ENCODE results near the gene ZP1.

The ZP1 gene

GRCh38 chr11:60912851-60913528, 45.6 kb downstream of the ZP1 start:
- DNase-seq = no peak

DNA sequence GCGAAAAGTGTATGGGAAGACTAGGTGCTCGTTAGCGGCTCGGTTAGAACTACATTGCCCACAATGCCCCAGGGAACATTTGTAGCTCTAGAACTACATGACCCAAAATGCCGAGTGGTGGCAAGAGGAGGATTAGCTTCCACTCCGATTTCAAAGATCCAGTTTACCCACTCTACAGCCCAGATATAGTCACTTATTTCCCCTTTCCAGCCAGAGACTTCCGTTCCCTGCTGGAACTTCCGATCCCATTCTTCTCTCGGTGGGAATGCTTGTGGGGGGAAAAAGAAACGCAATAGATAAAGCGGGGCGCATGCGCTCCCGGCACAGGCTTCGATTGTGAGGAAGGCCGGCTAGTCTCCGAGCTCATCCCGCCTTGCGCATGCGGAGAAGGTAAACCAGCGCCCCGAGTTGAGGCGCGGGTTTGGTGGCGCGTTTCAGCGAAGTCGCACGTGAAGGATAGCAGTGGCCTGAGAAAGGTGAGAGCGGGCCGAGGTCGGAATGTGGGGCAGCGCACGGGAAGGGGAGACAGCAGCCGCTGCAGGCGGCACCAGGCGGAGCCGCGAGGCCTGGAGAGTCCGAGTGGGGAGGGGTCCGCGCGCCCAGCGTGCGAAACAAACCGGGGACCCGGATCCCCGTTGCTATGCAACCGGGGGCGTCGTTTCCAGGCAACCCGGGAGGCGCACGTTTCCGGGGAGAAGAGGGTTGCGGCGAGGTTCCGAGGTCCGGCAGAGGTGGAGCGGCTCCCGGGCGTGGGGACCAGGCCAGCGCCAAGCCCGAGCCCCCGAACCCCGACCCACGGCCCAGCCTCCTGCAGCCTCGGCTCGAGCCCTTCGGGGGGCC, 46.7 kb downstream of the ZP1 start, which contains the start of gene TMEM109:
Gene TMEM109 (plus strand): TSS at position 366 of the 840 bp plus-strand sequence. CDS start 5,536 bp downstream, outside the sequence.
- peak; percentile 92 for DNase-seq

- DNase-seq = no peak
Measured at GRCh38 chr11:60914633-60915247, 47.4 kb downstream of the ZP1 start.

DNA sequence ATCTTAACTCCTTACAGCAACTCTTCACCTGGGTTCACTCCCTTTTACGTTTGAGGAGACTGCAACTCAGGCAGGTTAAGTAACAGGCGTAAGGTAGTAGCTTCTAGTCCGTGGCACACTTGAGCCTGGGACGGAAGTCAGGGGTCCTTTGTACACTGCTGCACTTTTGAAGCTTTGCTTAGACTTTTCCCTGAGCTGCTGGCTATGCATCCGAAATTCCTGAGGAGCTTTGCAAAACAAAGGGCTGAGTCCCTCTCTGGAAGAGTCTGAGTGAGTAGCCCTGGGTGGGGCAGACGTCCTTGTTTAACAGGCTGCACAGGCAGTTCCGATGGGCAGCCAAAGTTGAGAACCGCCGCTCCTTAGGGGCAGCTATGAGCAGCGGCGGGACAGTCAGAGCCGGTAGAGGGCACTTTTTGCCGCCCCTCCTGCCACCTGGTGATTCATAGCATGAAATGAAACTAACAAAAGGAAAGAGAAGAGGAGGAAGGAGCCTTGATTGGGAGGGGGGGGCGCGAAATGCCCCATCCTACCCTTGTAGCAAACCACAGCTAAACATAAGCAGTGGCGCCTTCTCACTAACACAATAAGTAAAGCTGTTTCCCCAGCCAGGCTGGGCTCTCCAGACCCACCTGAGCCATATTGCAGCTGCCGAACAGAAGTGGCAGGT, 48.0 kb downstream of the ZP1 start:
- no peak for DNase-seq

- no peak for DNase-seq
Measured at GRCh38 chr11:60916669-60917206, 49.4 kb downstream of the ZP1 start.

DNA sequence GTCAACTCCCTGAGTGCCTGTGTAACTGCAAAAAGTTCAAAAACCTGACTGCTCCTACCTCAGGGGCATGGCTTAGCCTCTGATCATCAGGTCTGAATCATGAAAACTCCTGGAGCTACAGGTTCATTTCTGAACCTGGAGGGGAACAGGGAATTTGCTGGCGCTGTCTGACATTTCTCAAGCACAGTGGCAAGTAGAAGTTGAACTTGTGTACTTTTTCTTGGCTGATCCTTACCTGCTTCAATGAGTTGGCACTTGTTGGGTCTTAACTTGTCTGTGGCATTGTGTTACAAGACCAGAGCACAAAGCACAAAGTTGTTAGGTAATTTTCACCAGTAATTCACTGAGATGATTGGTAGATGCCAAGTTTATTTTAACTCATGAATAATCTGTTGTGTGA, 49.9 kb downstream of the ZP1 start:
- DNase-seq = no peak

- DNase-seq = no peak
Measured at GRCh38 chr11:60918251-60918938, 51.1 kb downstream of the ZP1 start.

DNA sequence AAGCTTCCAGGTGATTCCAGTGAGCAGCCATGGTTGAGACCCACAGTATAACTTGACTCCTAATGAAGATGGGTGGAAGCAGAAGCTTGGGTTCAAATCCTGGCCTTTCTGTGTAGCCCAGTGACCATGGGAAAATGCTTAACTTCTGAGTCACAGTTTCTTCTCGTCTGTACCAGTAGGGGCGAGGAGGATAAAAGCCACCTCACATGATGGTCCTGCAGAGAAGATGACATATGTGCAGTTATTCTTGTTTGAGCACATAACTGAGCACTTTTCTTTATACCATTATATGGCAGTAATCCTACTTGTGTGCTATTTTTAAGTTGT, 51.6 kb downstream of the ZP1 start:
- no peak for DNase-seq

DNA sequence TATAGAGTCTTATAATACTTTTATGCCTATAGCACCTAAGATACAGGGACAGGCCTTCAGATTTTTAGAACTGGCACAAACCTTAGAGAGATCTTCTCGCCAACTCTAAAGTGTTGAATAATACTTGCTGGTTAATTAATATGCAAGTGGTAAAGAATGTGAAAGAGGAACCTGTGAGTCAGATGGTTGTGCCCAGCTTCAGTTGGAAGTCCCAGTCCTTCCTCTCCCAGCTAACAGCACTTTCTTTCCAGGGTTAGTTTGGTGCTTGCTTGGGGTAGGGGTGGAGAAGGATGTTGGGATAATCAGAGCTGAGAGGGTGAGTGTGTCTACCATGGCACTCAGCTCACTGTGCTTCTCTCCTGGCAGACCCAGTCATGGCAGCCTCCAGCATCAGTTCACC, 52.0 kb downstream of the ZP1 start:
- no peak for DNase-seq

GRCh38 chr11:60919956-60920355, 52.6 kb downstream of the ZP1 start:
- DNase-seq = no peak

DNA sequence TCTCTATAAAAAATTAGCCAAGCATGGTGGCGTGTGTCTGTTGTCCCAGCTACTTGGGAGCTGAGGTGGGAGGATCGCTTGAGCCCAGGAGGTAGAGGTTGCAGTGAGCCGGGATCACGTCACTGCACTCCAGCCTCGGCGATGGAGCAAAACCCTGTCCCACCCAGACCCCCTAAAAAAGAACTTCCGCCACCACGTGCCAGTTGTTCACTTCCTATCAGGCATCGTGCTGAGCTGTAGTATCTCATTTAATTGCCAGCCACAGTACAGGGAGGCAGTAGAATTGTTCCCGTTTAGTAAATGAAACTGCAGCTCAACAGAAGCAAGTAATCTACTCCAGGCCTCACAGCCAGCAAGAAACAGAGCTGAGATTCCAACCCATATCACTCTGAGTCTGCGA, 53.9 kb downstream of the ZP1 start:
- DNase-seq = no peak

- DNase-seq = no peak
Measured at GRCh38 chr11:60921777-60922335, 54.5 kb downstream of the ZP1 start.

DNA sequence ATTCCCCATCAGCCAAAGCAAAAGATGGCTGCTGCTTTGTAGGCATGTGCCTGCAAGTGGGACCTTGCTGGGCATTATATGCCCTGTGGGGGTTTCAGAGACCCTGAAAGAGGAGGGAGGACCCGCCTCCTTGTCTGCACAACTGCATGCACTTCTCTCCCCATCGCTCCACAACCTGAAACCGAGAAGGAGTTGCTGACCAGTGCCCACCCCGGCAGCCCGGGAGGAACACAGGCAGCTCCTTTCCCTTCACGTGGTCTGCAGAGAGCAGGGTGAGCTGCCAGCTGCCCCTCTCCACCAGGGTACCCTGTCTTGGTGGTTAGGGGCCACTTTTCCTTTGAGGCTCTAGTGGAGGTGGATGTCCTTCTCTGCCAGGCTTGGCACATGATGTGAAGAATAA, 55.6 kb downstream of the ZP1 start:
- DNase-seq = no peak

DNA sequence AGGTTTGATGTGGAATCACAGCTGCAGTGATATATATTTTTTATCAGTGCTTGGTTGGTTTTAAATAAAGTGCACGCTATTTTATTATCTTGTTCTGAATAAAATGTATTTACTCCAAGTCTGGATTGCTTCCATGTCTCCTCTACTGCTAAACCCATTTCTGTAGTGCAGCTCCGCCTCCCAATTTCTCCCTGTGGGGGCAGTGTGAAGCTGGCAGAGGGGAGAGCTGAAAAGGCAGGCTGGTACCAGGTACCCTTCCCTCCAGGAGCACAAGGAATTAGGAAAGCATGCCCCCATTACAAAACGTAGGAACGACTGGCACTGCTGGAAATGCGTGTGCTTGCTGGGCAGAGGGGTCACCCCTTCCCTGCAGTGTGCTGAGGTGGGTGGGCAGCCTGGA, 56.0 kb downstream of the ZP1 start:
- no peak for DNase-seq

DNA sequence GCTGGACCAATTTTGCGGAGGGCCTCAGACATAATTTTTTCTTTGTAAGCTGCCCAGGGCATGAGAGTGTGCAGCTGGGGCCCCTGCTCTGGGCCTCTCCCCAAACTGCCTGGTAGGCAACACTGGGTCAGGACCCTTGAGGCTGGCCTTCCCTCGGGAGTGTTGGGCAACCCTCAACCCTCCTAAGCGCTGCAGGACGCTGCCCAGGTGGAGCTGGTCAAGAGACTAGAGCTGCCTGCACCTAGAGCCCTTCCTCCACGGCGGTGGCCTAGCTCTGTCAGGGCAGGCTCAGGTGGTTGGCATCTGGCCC, 56.4 kb downstream of the ZP1 start:
- no peak for DNase-seq

DNA sequence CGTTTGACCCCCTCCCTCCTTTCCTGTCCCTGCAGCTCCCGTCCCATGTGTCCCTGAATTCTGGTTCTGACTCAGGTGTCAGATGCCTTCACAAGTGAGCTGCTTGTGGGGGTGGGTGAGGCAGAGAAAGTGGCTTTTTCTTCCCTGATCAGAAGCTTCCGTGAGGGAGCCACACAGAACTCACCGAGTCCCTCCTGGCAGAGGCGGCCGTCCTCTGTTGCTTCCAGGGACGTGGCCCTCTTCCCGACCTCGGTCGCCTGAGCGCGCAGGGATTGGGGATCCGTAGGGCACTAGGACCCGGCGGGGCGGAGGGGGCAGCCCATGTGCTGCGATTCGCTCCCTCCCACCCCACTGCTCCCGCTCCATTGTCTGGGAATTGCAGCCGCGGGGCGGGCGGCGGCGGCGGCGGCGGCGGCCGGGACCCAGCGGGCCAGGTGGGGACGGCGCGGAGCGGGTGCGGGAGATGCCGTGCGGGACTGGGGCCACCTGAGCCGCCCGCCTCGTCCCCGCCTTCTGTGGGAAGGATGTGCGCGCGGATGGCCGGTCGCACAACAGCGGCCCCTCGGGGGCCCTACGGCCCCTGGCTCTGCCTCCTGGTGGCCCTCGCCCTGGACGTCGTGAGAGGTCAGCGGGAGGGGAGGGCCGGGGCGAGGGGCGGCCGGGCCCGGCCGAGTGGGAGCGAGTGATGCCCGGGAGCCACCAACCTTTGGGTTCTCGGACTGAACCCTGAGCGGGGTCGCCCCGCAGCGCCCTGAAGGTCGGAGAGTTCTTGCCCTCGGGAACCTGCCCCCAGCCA, 57.0 kb downstream of the ZP1 start, which contains the start of gene TMEM132A:
Gene TMEM132A (plus strand): TSS at position 351 of the 796 bp plus-strand sequence. CDS start 174 bp downstream, at position 525.
- DNase-seq = peak; percentile 25

All from NCI-H446 treated with DMSO at 0.1 percent for 48 hours (cell line).